ENCODE data around the gene ELOVL1. TPM values are rescaled to one million over a fixed set of nuclear protein-coding genes. Genes with fewer than 3 reads are reported as not detected.

ELOVL1 gene
- total RNA-seq, 1 experiment from 2014 or later: 21.6 TPM

- H3K23me2 ChIP-seq (ENCODE audit: insufficient read length, low read depth, low read length, poor library complexity, severe bottlenecking): peaks cover 5% of the 10 kb centered on the region
- H2BK120ac ChIP-seq (ENCODE audit: low read depth, low read length, poor library complexity, severe bottlenecking): no peak within 1 kb of the TSS
- H3K79me1 ChIP-seq (ENCODE audit: insufficient read depth, low read depth, low read length, poor library complexity, severe bottlenecking): peaks cover 14% of the 10 kb centered on the region
- peaks cover 29 to 33% of the 10 kb centered on the region in 2 experiments for H3K4me1 Mint-ChIP-seq
- peak within 1 kb of the TSS; percentile 86 for H3K9ac ChIP-seq (ENCODE audit: extremely low read depth, insufficient read length, low read length)
- no peaks in the 10 kb centered on the region; the same call in 1 of the 2 replicates for H3K27me3 Mint-ChIP-seq (ENCODE audit: low read depth)
- H4K8ac ChIP-seq (replicated peaks; ENCODE audit: insufficient read length, low read depth, low read length): no peak within 1 kb of the TSS
- H3K27me3 ChIP-seq (ENCODE audit: insufficient read depth, low read length): no peaks in the 10 kb centered on the region
- H3K4me3 Mint-ChIP-seq: peak within 1 kb of the TSS; percentile 91 to 92
- H2BK15ac ChIP-seq (ENCODE audit: low read depth, low read length): no peak within 1 kb of the TSS
- peak within 1 kb of the TSS; percentile 81 for H3K18ac ChIP-seq (ENCODE audit: insufficient read length, low read depth, low read length)
- H3K27ac Mint-ChIP-seq: peak within 1 kb of the TSS; percentile 99
- peaks cover 15% of the 10 kb centered on the region; the same call in 1 of the 2 replicates for H3K79me2 ChIP-seq (ENCODE audit: insufficient read depth, low read length)
- H3K14ac ChIP-seq (ENCODE audit: insufficient read depth, low read length): peak within 1 kb of the TSS; percentile 89
- no peak within 1 kb of the TSS for H2BK12ac ChIP-seq (ENCODE audit: insufficient read length, low read depth, low read length)
- no peaks in the 10 kb centered on the region for H4K20me1 ChIP-seq (ENCODE audit: control insufficient read depth, insufficient read depth, insufficient read length)
- H2AFZ ChIP-seq (ENCODE audit: low read length): no peak within 1 kb of the TSS
- peaks cover 40 to 54% (median 46%) of the 10 kb centered on the region in 3 experiments for H3K36me3 Mint-ChIP-seq (ENCODE audit: insufficient read depth in 1 of 3, low read depth in 3 of 3)
- no peak within 1 kb of the TSS; the same call in none of the 2 replicates for H3K4ac ChIP-seq (ENCODE audit: low read depth, low read length)
- no peaks in the 10 kb centered on the region for H3K9me3 ChIP-seq (ENCODE audit: control insufficient read depth, low read depth, low read length)
- H3K56ac ChIP-seq (ENCODE audit: insufficient read length, low read depth, low read length): peak within 1 kb of the TSS; percentile 70
- no peaks in the 10 kb centered on the region; a peak in 2 of 5 replicates for H3K9me3 Mint-ChIP-seq
- DNase-seq: peak; percentile 99
- peak within 1 kb of the TSS; percentile 95 for H3K4me2 ChIP-seq (ENCODE audit: insufficient read depth, insufficient read length, low read length)
- peak within 1 kb of the TSS; percentile 8 for H3K27ac ChIP-seq (ENCODE audit: insufficient read length, low read depth, low read length)
- TF ChIP-seq CTCF (conservative IDR thresholded peaks at IDR 0.05): no peak
- H2BK20ac ChIP-seq (ENCODE audit: low read depth, low read length, poor library complexity, severe bottlenecking): no peak within 1 kb of the TSS
- no CpG with 5 or more reads among the region's 59 CpGs for WGBS (ENCODE audit: extremely low coverage, insufficient read length, low lambda C conversion rate)
- peak within 1 kb of the TSS; percentile 4 for H2BK5ac ChIP-seq (ENCODE audit: insufficient read length, low read length)
- H2AK5ac ChIP-seq (ENCODE audit: insufficient read length, low read length): no peak within 1 kb of the TSS
- H3T11ph ChIP-seq (ENCODE audit: low read length): no peak within 1 kb of the TSS
- H4K5ac ChIP-seq (ENCODE audit: insufficient read length, low read depth, low read length): no peak within 1 kb of the TSS
- peaks cover 6% of the 10 kb centered on the region; the same call in 1 of the 2 replicates for H3K4me1 ChIP-seq (ENCODE audit: insufficient read depth, low read length)
- no peak within 1 kb of the TSS for H3K23ac ChIP-seq (ENCODE audit: insufficient read length, low read depth, low read length)
- no peak within 1 kb of the TSS for H4K91ac ChIP-seq (ENCODE audit: insufficient read length, low read depth, low read length)
Observed at GRCh38 chr1:43358746-43359693, 8.8 kb downstream of the ELOVL1 start, which contains the start of gene CDC20. TSS of gene CDC20 (plus strand) at chr1:43358981. CDS start at chr1:43359216, 235 bp downstream.
